Testis (tissue), 2 donors: ENCODE results near the gene BACH1.

Source experiments
- POLR2A ChIP-seq: fragments of 450-650 bp; IDR thresholded peaks from one replicate; pipeline ENCODE4 v1.6.1; 2017; ENCODE audit warnings: antibody characterized with exemption, mild to moderate bottlenecking, moderate library complexity
- TF ChIP-seq, protein P1 (sequence below), 3 experiments: fragments of 450-650 bp in 2 of 3; fragments of 200-600 bp in 1 of 3; sonication (generic) in 1 of 3; IDR thresholded peaks; one replicate each; pipeline ENCODE4 v1.5.1; 2016 to 2019; ENCODE audit warnings: antibody characterized with exemption in 3 of 3, mild to moderate bottlenecking in 2 of 3, moderate library complexity in 1 of 3

- TF ChIP-seq, protein P1, sequence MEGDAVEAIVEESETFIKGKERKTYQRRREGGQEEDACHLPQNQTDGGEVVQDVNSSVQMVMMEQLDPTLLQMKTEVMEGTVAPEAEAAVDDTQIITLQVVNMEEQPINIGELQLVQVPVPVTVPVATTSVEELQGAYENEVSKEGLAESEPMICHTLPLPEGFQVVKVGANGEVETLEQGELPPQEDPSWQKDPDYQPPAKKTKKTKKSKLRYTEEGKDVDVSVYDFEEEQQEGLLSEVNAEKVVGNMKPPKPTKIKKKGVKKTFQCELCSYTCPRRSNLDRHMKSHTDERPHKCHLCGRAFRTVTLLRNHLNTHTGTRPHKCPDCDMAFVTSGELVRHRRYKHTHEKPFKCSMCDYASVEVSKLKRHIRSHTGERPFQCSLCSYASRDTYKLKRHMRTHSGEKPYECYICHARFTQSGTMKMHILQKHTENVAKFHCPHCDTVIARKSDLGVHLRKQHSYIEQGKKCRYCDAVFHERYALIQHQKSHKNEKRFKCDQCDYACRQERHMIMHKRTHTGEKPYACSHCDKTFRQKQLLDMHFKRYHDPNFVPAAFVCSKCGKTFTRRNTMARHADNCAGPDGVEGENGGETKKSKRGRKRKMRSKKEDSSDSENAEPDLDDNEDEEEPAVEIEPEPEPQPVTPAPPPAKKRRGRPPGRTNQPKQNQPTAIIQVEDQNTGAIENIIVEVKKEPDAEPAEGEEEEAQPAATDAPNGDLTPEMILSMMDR (IDR thresholded peaks at IDR 0.05) = no peak
- TF ChIP-seq POLR2A = no peak
Observed at GRCh38 chr21:29290240-29290639, 8.5 kb upstream of the BACH1 start.
